HepG2 (cell line): ENCODE measurements around the gene CHRNA3. TPM values are rescaled to one million over a fixed set of nuclear protein-coding genes. Genes with fewer than 3 reads are reported as not detected.

Experiments used
- ATAC-seq: fragments of 200-7000 bp; cut with Tn5 transposase; 3 replicates; pipeline ENCODE4 v1.9.1; 2020; ENCODE audit warnings: mild to moderate bottlenecking, moderate library complexity
- BruUV-seq: library from RNA; stranded (reverse); fragments of 400-500 nt; replicated peaks from 2 replicates; lab custom pipeline; 2021; lab: Mats Ljungman, UMichigan
- CTCF ChIA-PET: fragments of 300-600 bp; formaldehyde crosslinking; extraction: SDS; loops from one replicate; lab custom pipeline; 2021; ENCODE audit warnings: low total read pairs, inconsistent platforms, low intra/inter-chr PET ratio; lab: Yijun Ruan, JAX
- POLR2A ChIA-PET: fragments of 350-600 bp; sonication (Branson Sonifier 250); formaldehyde crosslinking; loops from one replicate; lab custom pipeline; 2020; ENCODE audit warnings: antibody characterized with exemption, inconsistent platforms; lab: Yijun Ruan, JAX
- DNase-seq: peaks from one replicate; pipeline ENCODE4 v3.0.0-alpha.2; 2015; ENCODE audit warnings: low spot score
- FAIRE-seq: peaks from 3 replicates; lab custom pipeline; 2011; peaks lifted over from hg19 to GRCh38; lab: Jason Lieb, UNC
- H2AFZ ChIP-seq: one replicate; pipeline ENCODE4 v1.6.1; 2011; ENCODE audit warnings: low read length, inconsistent platforms
- H3K27ac ChIP-seq: fragments of 300-600 bp; 3 replicates; pipeline ENCODE4 v1.8.0; 2011; ENCODE audit warnings: mixed run types, mild to moderate bottlenecking, mixed read lengths, low read length, inconsistent platforms; ENCODE audit not compliant: insufficient read depth; ENCODE audit errors: extremely low read length
- H3K27me3 ChIP-seq, 2 experiments: fragments of 200-600 bp in 1 of 2; 2 replicates in 1 of 2; 3 replicates in 1 of 2; pipeline versions ENCODE4 v1.6.0 to v1.8.0; 2011; ENCODE audit warnings: low read length in 2 of 2, mild to moderate bottlenecking in 2 of 2, moderate library complexity in 2 of 2, inconsistent platforms in 1 of 2; ENCODE audit not compliant: insufficient read depth in 2 of 2, control insufficient read depth in 1 of 2
- H3K36me3 ChIP-seq, 2 experiments: fragments of 200-600 bp in 1 of 2; replicated peaks in 1 of 2; 2 replicates in 1 of 2; 3 replicates in 1 of 2; pipeline versions ENCODE4 v1.5.1 to v1.8.0; 2011; ENCODE audit warnings: low read length in 2 of 2, inconsistent platforms in 1 of 2; ENCODE audit not compliant: insufficient read depth in 2 of 2, control insufficient read depth in 1 of 2
- H3K4me1 ChIP-seq: 2 replicates; pipeline ENCODE4 v1.5.1; 2012; ENCODE audit warnings: low read length, inconsistent platforms; ENCODE audit not compliant: insufficient read depth
- H3K4me2 ChIP-seq: 2 replicates; pipeline ENCODE4 v1.6.0; 2011; ENCODE audit warnings: low read depth, low read length, inconsistent platforms
- H3K4me3 ChIP-seq, 3 experiments: fragments of 200-600 bp in 1 of 3; sonication (generic), shearing (Covaris generic) in 1 of 3; replicated peaks in 1 of 3; 2 replicates each; pipeline ENCODE4 v1.5.1; 2011 to 2016; ENCODE audit warnings: low read length in 3 of 3, inconsistent platforms in 2 of 3, low read depth in 2 of 3, mild to moderate bottlenecking in 2 of 3, control low read depth in 1 of 3, mixed read lengths in 1 of 3; ENCODE audit not compliant: insufficient read depth in 1 of 3
- H3K79me2 ChIP-seq: one replicate; pipeline ENCODE4 v1.6.1; 2011; ENCODE audit warnings: low read length, inconsistent platforms; ENCODE audit not compliant: insufficient read depth
- H3K9ac ChIP-seq: 2 replicates; pipeline ENCODE4 v1.6.0; 2011; ENCODE audit warnings: mild to moderate bottlenecking, low read depth, low read length, inconsistent platforms; ENCODE audit not compliant: insufficient read depth
- H3K9me3 ChIP-seq: 2 replicates; pipeline ENCODE4 v1.5.1; 2012; ENCODE audit warnings: mild to moderate bottlenecking, low read length
- H4K20me1 ChIP-seq: 2 replicates; pipeline ENCODE4 v1.6.0; 2011; ENCODE audit warnings: inconsistent platforms, mild to moderate bottlenecking, low read length, moderate library complexity; ENCODE audit not compliant: insufficient read depth
- MLXIP ChIP-seq: sonication (generic); formaldehyde crosslinking; IDR thresholded peaks from 2 replicates; pipeline ENCODE4 v1.9.0; 2021; ENCODE audit warnings: missing genetic modification reagents, borderline replicate concordance
- ZNF7 ChIP-seq: IDR thresholded peaks from 2 replicates; pipeline ENCODE4 v1.6.1; 2016; ENCODE audit warnings: missing biosample characterization, missing genetic modification reagents
- ZSCAN12 ChIP-seq: sonication (generic); formaldehyde crosslinking; IDR thresholded peaks from 2 replicates; pipeline ENCODE4 v1.9.0; 2021; ENCODE audit warnings: mild to moderate bottlenecking, missing genetic modification reagents
- WGBS: methylation state at CpG from one replicate; pipeline ENCODE4 v1.1.6; 2017; ENCODE audit warnings: low lambda C conversion rate; 5-methylcytosine and 5-hydroxymethylcytosine counted together
- in situ Hi-C: cut with HindIII; loops from 2 replicates; pipeline ENCODE4 v1.10.0; 2017; ENCODE audit warnings: low pct_unique_long_range_greater_than_20kb; ENCODE audit not compliant: extremely low pct_ligation_motif_present
- intact Hi-C: fragments of 100-400 bp; cut with micrococcal nuclease; formaldehyde crosslinking; loops from one replicate; pipeline ENCODE4 v1.10.0; 2022; ENCODE audit not compliant: unreplicated experiment
- polyA plus RNA-seq, 8 experiments: library from polyadenylated mRNA; depleted of rRNA in 3 of 8; stranded (reverse) in 7 of 8; unstranded in 1 of 8; fragments of >200 nt; fragmentation: Illumina TruSeq in 4 of 8; extraction: Trizol in 4 of 8; gene quantifications; 2 replicates each; pipeline versions ENCODE4 v1.2.1 to v1.2.3, GENCODE V29; 2011 to 2016; ENCODE audit warnings: low read depth in 4 of 8, missing spikeins in 1 of 8, mixed read lengths in 1 of 8; ENCODE audit not compliant: insufficient read depth in 1 of 8
- total RNA-seq, 5 experiments: library from RNA; depleted of rRNA; stranded (reverse); fragments of >200 nt; fragmentation: Illumina TruSeq; extraction: Trizol; gene quantifications; 2 replicates each; pipeline ENCODE4 v1.2.3, GENCODE V29; 2016; ENCODE audit warnings: low read depth in 1 of 5

Gene CHRNA3
- total and polyA plus RNA-seq, 2 of the 13 experiments (the other 11 are each of a cell fraction or from before 2014, with no cell fraction given), result not detected

GRCh38 chr15:78668987-78669386 lies 48.2 kb upstream of the CHRNA3 start:
- CTCF ChIA-PET, result no interaction called here
- no TSS peak for BruUV-seq
- H3K79me2 ChIP-seq, result no peaks in the 10 kb centered on the region

More at GRCh38 chr15:78668987-78669386, 48.2 kb upstream of the CHRNA3 start:
- ATAC-seq, result no peak
- no peak for DNase-seq
- no peak for FAIRE-seq
- TF ChIP-seq MLXIP (no peak), ZSCAN12 (CRISPR knock-in tag) (no peak), ZNF7 (CRISPR knock-in tag) (no peak)
- Histone ChIP-seq H3K4me3 (no peak overlapping the region), H3K27ac (no peak overlapping the region), H3K4me1 (peaks cover 31% of the 10 kb centered on the region), H3K36me3 (no peaks in the 10 kb centered on the region), H2AFZ (no peak overlapping the region), H3K9ac (no peak overlapping the region), H3K9me3 (peaks cover 6% of the 10 kb centered on the region; the same call in 1 of the 2 replicates), H3K27me3 (0 out of 5 replicates have a peak, but pooled peaks cover 0 to 3% of the 10 kb centered on the region in 2 experiments), H4K20me1 (no peaks in the 10 kb centered on the region), H3K4me2 (no peak overlapping the region)
- intact Hi-C loops, result no loop called here
- in situ Hi-C loops, result no loop called here
- POLR2A ChIA-PET, result no interaction called here
- WGBS, result 49% methylated on average over 2 of the region's 2 CpGs
